HL-60 (cell line): ENCODE measurements around the gene TRERF1.

Source experiments
- DNase-seq, 2 experiments: peaks; one replicate each; pipeline ENCODE4 v3.0.0-alpha.2; 2010 to 2020; ENCODE audit warnings: low read depth in 1 of 2, low spot score in 1 of 2
- H3K27ac ChIP-seq: fragments of 250-450 bp; sonication (Bioruptor Pico); replicated peaks from 2 replicates; pipeline ENCODE4 v1.5.1; 2020; ENCODE audit warnings: mild to moderate bottlenecking, moderate library complexity
- H3K27me3 ChIP-seq: fragments of 250-450 bp; sonication (Bioruptor Pico); 2 replicates; pipeline ENCODE4 v1.5.1; 2021; ENCODE audit warnings: mild to moderate bottlenecking, moderate library complexity; ENCODE audit not compliant: insufficient read depth, poor library complexity, severe bottlenecking
- H3K4me3 ChIP-seq: replicated peaks from 2 replicates; pipeline ENCODE4 v1.5.1; 2011; ENCODE audit warnings: mild to moderate bottlenecking, control low read depth, low read length; ENCODE audit not compliant: insufficient read depth
- CTCF ChIP-seq: IDR thresholded peaks from one replicate; pipeline ENCODE4 v1.5.1; 2011; ENCODE audit warnings: low read length, control low read depth, inconsistent platforms; ENCODE audit not compliant: insufficient read depth
- GABPA ChIP-seq: IDR thresholded peaks from 2 replicates; pipeline ENCODE4 v1.6.1; 2012; ENCODE audit warnings: low read depth
- POLR2AphosphoS5 ChIP-seq: IDR thresholded peaks from 2 replicates; pipeline ENCODE4 v1.6.1; 2012; ENCODE audit warnings: low read depth
- REST ChIP-seq: IDR thresholded peaks from 2 replicates; pipeline ENCODE4 v1.6.1; 2012; ENCODE audit warnings: low read depth; ENCODE audit not compliant: insufficient replicate concordance
- SPI1 ChIP-seq: IDR thresholded peaks from 2 replicates; pipeline ENCODE4 v1.6.1; 2012; ENCODE audit warnings: low read depth, mild to moderate bottlenecking, borderline replicate concordance

TRERF1 gene

GRCh38 chr6:42347456-42347855 lies 104.3 kb downstream of the TRERF1 start:
- Histone ChIP-seq H3K27me3 (no peaks in the 10 kb centered on the region), H3K4me3 (no peak overlapping the region), H3K27ac (no peak overlapping the region)
- DNase-seq, result no peak
- TF ChIP-seq CTCF, result no peak
- no peak for TF ChIP-seq POLR2AphosphoS5
- TF ChIP-seq GABPA, result no peak
- no peak for TF ChIP-seq SPI1
- no peak for TF ChIP-seq REST

DNA sequence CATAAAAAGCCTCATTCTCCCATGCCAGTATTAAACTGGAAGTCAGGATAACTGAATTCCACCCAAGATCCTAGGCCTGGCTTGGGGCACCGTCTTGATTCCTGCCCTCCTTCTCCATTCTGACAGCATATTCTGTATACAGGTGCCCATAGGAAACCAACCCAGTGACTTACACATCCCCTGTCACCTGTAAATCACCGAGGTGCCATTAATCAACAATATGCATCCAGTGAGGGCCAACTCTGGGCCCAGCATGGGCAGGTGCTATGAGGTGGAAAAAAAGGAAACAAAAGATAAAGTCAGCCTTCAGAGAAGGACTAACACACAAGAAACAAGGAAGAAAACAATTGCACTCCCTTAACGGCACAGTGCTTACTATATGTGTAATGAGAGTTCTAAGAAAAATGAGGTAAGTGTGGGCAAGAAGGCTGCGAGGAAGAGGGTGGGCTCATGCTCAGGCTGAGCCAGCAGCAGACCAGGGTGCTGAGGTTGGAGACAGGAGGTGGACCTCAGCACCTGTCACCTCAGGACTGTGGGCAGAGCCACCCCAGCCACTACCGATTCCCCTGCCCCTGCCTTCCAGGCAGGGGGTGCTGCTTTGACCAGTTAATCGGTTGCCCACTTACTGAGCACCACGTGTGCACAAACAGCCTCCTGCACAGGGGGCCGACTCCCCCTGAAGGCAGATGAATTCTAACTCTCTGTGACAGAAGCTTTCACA lies 105.9 kb downstream of the TRERF1 start:
- no peaks in the 10 kb centered on the region for H3K27me3 ChIP-seq
- peak overlapping the region; percentile 71 for H3K27ac ChIP-seq
- no peak for DNase-seq
- TF ChIP-seq CTCF (no peak), REST (no peak), POLR2AphosphoS5 (no peak; the same call in 1 of the 2 replicates), SPI1 (no peak), GABPA (no peak)
- no peak overlapping the region for H3K4me3 ChIP-seq

GRCh38 chr6:42344756-42345155 lies 107.0 kb downstream of the TRERF1 start:
- Histone ChIP-seq H3K27ac (peak overlapping the region; percentile 71), H3K27me3 (no peaks in the 10 kb centered on the region), H3K4me3 (no peak overlapping the region)
- TF ChIP-seq POLR2AphosphoS5 (no peak), SPI1 (no peak), REST (peak; percentile 93), GABPA (no peak), CTCF (no peak)
- no peak for DNase-seq
